ENCODE measurements around the gene PLIN1. TPM values are rescaled to one million over a fixed set of nuclear protein-coding genes. Genes with fewer than 3 reads are reported as not detected.

The PLIN1 gene
- total RNA-seq, 1 donor from 2014 or later, result 0.06 TPM

- no peak for DNase-seq (ENCODE audit: low read depth)
- no peak for TF ChIP-seq CTCF (conservative IDR thresholded peaks at IDR 0.05; ENCODE audit: low read depth, low read length)
- no peak overlapping the region for H3K4me3 ChIP-seq (ENCODE audit: low read depth, low read length)
These were observed 38.9 kb downstream of the PLIN1 start for GRCh38 chr15:89640245-89640644.

- no peak for TF ChIP-seq CTCF (conservative IDR thresholded peaks at IDR 0.05; ENCODE audit: low read depth, low read length)
- no peak for DNase-seq (ENCODE audit: low read depth)
- no peak overlapping the region for H3K4me3 ChIP-seq (ENCODE audit: low read depth, low read length)
These were observed 45.6 kb downstream of the PLIN1 start for GRCh38 chr15:89633585-89633984.

GRCh38 chr15:89632563-89633430 is 46.4 kb downstream of the PLIN1 start:
- no peak for DNase-seq (ENCODE audit: low read depth)
- TF ChIP-seq CTCF (conservative IDR thresholded peaks at IDR 0.05; ENCODE audit: low read depth, low read length), result no peak
- H3K4me3 ChIP-seq (ENCODE audit: low read depth, low read length), result no peak overlapping the region

GRCh38 chr15:89631902-89632264 is 47.3 kb downstream of the PLIN1 start:
- TF ChIP-seq CTCF (conservative IDR thresholded peaks at IDR 0.05; ENCODE audit: low read depth, low read length), result no peak
- H3K4me3 ChIP-seq (ENCODE audit: low read depth, low read length), result no peak overlapping the region
- no peak for DNase-seq (ENCODE audit: low read depth)

GRCh38 chr15:89630974-89631901 is 47.9 kb downstream of the PLIN1 start:
- no peak for DNase-seq (ENCODE audit: low read depth)
- no peak for TF ChIP-seq CTCF (conservative IDR thresholded peaks at IDR 0.05; ENCODE audit: low read depth, low read length)
- H3K4me3 ChIP-seq (ENCODE audit: low read depth, low read length), result no peak overlapping the region

GRCh38 chr15:89630260-89630659 is 48.9 kb downstream of the PLIN1 start:
- no peak for TF ChIP-seq CTCF (conservative IDR thresholded peaks at IDR 0.05; ENCODE audit: low read depth, low read length)
- no peak for DNase-seq (ENCODE audit: low read depth)
- H3K4me3 ChIP-seq (ENCODE audit: low read depth, low read length), result no peak overlapping the region
